ENCODE measurements around the gene FMNL2. TPM values are rescaled to one million over a fixed set of nuclear protein-coding genes. Genes with fewer than 3 reads are reported as not detected.

The FMNL2 gene
- total RNA-seq, 3 donors from 2014 or later (not counting 1 experiment from before 2014, with no cell fraction given): 0.34 to 3.0 (median 0.78) TPM

GRCh38 chr2:152445791-152446201 lies 110.8 kb downstream of the FMNL2 start:
- WGBS (ENCODE audit: insufficient coverage): 74% methylated on average over 3 of the region's 3 CpGs
- no peaks in the 10 kb centered on the region for H3K9me3 Mint-ChIP-seq
- Histone ChIP-seq H3K9me3 (ENCODE audit: control insufficient read depth, insufficient read depth, low read length) (no peaks in the 10 kb centered on the region), H3K27ac (ENCODE audit: low read length) (no peak overlapping the region), H3K4me3 (ENCODE audit: low read length) (no peak overlapping the region), H3K36me3 (ENCODE audit: control insufficient read depth, insufficient read depth, low read length) (no peaks in the 10 kb centered on the region), H3K27me3 (ENCODE audit: control insufficient read depth, insufficient read depth, low read length) (no peaks in the 10 kb centered on the region), H3K4me1 (ENCODE audit: control insufficient read depth, insufficient read depth, low read length) (no peaks in the 10 kb centered on the region)
- ATAC-seq: no peak
- H3K36me3 Mint-ChIP-seq: no peaks in the 10 kb centered on the region
- H3K27me3 Mint-ChIP-seq (ENCODE audit: low read depth in 2 of 2): peaks cover 15% of the 10 kb centered on the region in 2 donors
- no peak for DNase-seq
- intact Hi-C loops (cut with micrococcal nuclease): no loop called here
- no peak for TF ChIP-seq CTCF (IDR thresholded peaks at IDR 0.05)
- no peak overlapping the region for H3K27ac Mint-ChIP-seq
- H3K4me3 Mint-ChIP-seq: no peak overlapping the region
- no peaks in the 10 kb centered on the region for H3K4me1 Mint-ChIP-seq

GRCh38 chr2:152446213-152446612 lies 111.2 kb downstream of the FMNL2 start:
- H3K27me3 ChIP-seq (ENCODE audit: control insufficient read depth, insufficient read depth, low read length): no peaks in the 10 kb centered on the region
- DNase-seq (no peak), ATAC-seq (no peak)
- no peaks in the 10 kb centered on the region for H3K4me1 ChIP-seq (ENCODE audit: control insufficient read depth, insufficient read depth, low read length)
- H3K36me3 ChIP-seq (ENCODE audit: control insufficient read depth, insufficient read depth, low read length): no peaks in the 10 kb centered on the region
- no peak for TF ChIP-seq CTCF (IDR thresholded peaks at IDR 0.05)
- no peak overlapping the region for H3K27ac ChIP-seq (ENCODE audit: low read length)
- H3K9me3 ChIP-seq (ENCODE audit: control insufficient read depth, insufficient read depth, low read length): no peaks in the 10 kb centered on the region
- peaks cover 11 to 13% of the 10 kb centered on the region in 2 donors for H3K27me3 Mint-ChIP-seq (ENCODE audit: low read depth in 2 of 2)
- H3K27ac Mint-ChIP-seq: no peak overlapping the region
- no peak overlapping the region for H3K4me3 ChIP-seq (ENCODE audit: low read length)
- no peaks in the 10 kb centered on the region for H3K4me1 Mint-ChIP-seq
- no peak overlapping the region for H3K4me3 Mint-ChIP-seq
- H3K9me3 Mint-ChIP-seq: no peaks in the 10 kb centered on the region
- WGBS (ENCODE audit: insufficient coverage): no CpG with 5 or more reads among the region's 1 CpG
- intact Hi-C loops (cut with micrococcal nuclease): no loop called here
- no peaks in the 10 kb centered on the region for H3K36me3 Mint-ChIP-seq

DNA sequence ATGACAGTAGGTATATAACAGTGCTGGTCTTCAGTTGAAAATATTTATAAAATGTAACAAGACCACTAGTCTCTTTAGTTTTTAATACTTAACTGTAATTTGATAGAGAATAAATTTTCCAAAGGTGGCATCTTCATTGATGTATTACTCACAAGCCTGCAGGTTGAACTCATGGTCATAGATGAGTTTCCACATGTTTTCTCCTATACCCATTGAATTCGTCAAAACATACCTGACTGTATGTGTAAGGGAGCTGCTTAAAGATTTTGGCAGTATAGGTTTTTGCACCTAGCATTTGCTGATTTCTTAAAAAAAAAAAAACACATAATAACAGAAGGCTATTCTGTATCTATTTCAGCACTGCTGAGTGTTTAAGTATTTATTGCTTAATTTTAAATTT lies 112.9 kb downstream of the FMNL2 start:
- no peaks in the 10 kb centered on the region for H3K27me3 ChIP-seq (ENCODE audit: control insufficient read depth, insufficient read depth, low read length)
- ATAC-seq: no peak
- Mint-ChIP-seq H3K27ac (no peak overlapping the region), H3K27me3 (ENCODE audit: low read depth in 2 of 2) (peaks cover 10 to 11% of the 10 kb centered on the region in 2 donors), H3K9me3 (no peaks in the 10 kb centered on the region), H3K4me1 (no peaks in the 10 kb centered on the region), H3K4me3 (no peak overlapping the region), H3K36me3 (no peaks in the 10 kb centered on the region)
- H3K9me3 ChIP-seq (ENCODE audit: control insufficient read depth, insufficient read depth, low read length): no peaks in the 10 kb centered on the region
- H3K36me3 ChIP-seq (ENCODE audit: control insufficient read depth, insufficient read depth, low read length): no peaks in the 10 kb centered on the region
- intact Hi-C loops (cut with micrococcal nuclease): no loop called here
- H3K27ac ChIP-seq (ENCODE audit: low read length): no peak overlapping the region
- no peak for TF ChIP-seq CTCF (IDR thresholded peaks at IDR 0.05)
- no peak for DNase-seq
- no CpG with 5 or more reads among the region's 1 CpG for WGBS (ENCODE audit: insufficient coverage)
- no peaks in the 10 kb centered on the region for H3K4me1 ChIP-seq (ENCODE audit: control insufficient read depth, insufficient read depth, low read length)
- H3K4me3 ChIP-seq (ENCODE audit: low read length): no peak overlapping the region

GRCh38 chr2:152448606-152449005 lies 113.6 kb downstream of the FMNL2 start:
- intact Hi-C loops (cut with micrococcal nuclease): no loop called here
- WGBS (ENCODE audit: insufficient coverage): 80% methylated on average over 5 of the region's 5 CpGs
- Histone ChIP-seq H3K4me1 (ENCODE audit: control insufficient read depth, insufficient read depth, low read length) (no peaks in the 10 kb centered on the region), H3K4me3 (ENCODE audit: low read length) (no peak overlapping the region), H3K9me3 (ENCODE audit: control insufficient read depth, insufficient read depth, low read length) (no peaks in the 10 kb centered on the region), H3K36me3 (ENCODE audit: control insufficient read depth, insufficient read depth, low read length) (no peaks in the 10 kb centered on the region), H3K27ac (ENCODE audit: low read length) (no peak overlapping the region), H3K27me3 (ENCODE audit: control insufficient read depth, insufficient read depth, low read length) (no peaks in the 10 kb centered on the region)
- peaks cover 5 to 7% of the 10 kb centered on the region in 2 donors for H3K27me3 Mint-ChIP-seq (ENCODE audit: low read depth in 2 of 2)
- no peak overlapping the region for H3K27ac Mint-ChIP-seq
- H3K4me1 Mint-ChIP-seq: no peaks in the 10 kb centered on the region
- DNase-seq: no peak
- H3K36me3 Mint-ChIP-seq: no peaks in the 10 kb centered on the region
- H3K9me3 Mint-ChIP-seq: no peaks in the 10 kb centered on the region
- no peak for TF ChIP-seq CTCF (IDR thresholded peaks at IDR 0.05)
- no peak overlapping the region for H3K4me3 Mint-ChIP-seq
- no peak for ATAC-seq

All from natural killer cell (primary cell).